Loucy (cell line): ENCODE data around the gene C1orf53.

Experiments
- H2AFZ ChIP-seq: fragments of 200-600 bp; sonication (generic); 2 replicates; pipeline ENCODE4 v1.6.0; 2016; ENCODE audit warnings: antibody characterized with exemption, mild to moderate bottlenecking, low read length, moderate library complexity
- H3F3A ChIP-seq: fragments of 200-600 bp; 2 replicates; pipeline ENCODE4 v1.6.0; 2016; ENCODE audit warnings: antibody characterized with exemption, low read depth, mild to moderate bottlenecking
- H3K27me3 ChIP-seq: fragments of 200-600 bp; sonication (generic); 2 replicates; pipeline ENCODE4 v1.6.1; 2014; ENCODE audit warnings: low read length, mild to moderate bottlenecking; ENCODE audit not compliant: insufficient read depth, poor library complexity, severe bottlenecking
- H3K36me3 ChIP-seq: fragments of 200-600 bp; sonication (generic); 2 replicates; pipeline ENCODE4 v1.6.1; 2016; ENCODE audit warnings: low read length; ENCODE audit not compliant: insufficient read depth
- H3K4me1 ChIP-seq: fragments of 200-600 bp; sonication (generic); 2 replicates; pipeline ENCODE4 v1.5.1; 2014; ENCODE audit warnings: low read length, mild to moderate bottlenecking; ENCODE audit not compliant: insufficient read depth, poor library complexity, severe bottlenecking
- H3K4me2 ChIP-seq: fragments of 200-600 bp; sonication (generic); 2 replicates; pipeline ENCODE4 v1.6.0; 2014; ENCODE audit warnings: antibody characterized with exemption, low read length, low read depth, mild to moderate bottlenecking; ENCODE audit not compliant: poor library complexity, severe bottlenecking
- H3K4me3 ChIP-seq: fragments of 200-600 bp; sonication (generic); 2 replicates; pipeline ENCODE4 v1.5.1; 2014; ENCODE audit warnings: low read length, mild to moderate bottlenecking, mixed read lengths; ENCODE audit not compliant: poor library complexity, severe bottlenecking
- H3K79me2 ChIP-seq: fragments of 200-600 bp; sonication (generic); 2 replicates; pipeline ENCODE4 v1.6.1; 2014; ENCODE audit warnings: low read length; ENCODE audit not compliant: insufficient read depth
- H3K9ac ChIP-seq: fragments of 200-600 bp; sonication (generic); 2 replicates; pipeline ENCODE4 v1.6.0; 2014; ENCODE audit warnings: mild to moderate bottlenecking, low read depth, low read length, moderate library complexity; ENCODE audit not compliant: poor library complexity, severe bottlenecking
- H3K9me2 ChIP-seq: fragments of 200-600 bp; sonication (generic); replicated peaks from 2 replicates; pipeline ENCODE4 v1.6.1; 2016; ENCODE audit warnings: low read depth, low read length, mixed read lengths
- H3K9me3 ChIP-seq: fragments of 200-600 bp; sonication (generic); 2 replicates; pipeline ENCODE4 v1.6.1; 2014; ENCODE audit warnings: mild to moderate bottlenecking, antibody characterized with exemption, low read length, low read depth; ENCODE audit not compliant: insufficient read depth
- H4K20me1 ChIP-seq: fragments of 200-600 bp; sonication (generic); 2 replicates; pipeline ENCODE4 v1.6.0; 2014; ENCODE audit warnings: antibody characterized with exemption, low read length, mild to moderate bottlenecking; ENCODE audit not compliant: insufficient read depth, poor library complexity, severe bottlenecking
- CTCF ChIP-seq: fragments of 200-600 bp; sonication (generic); conservative IDR thresholded peaks from 2 replicates; pipeline ENCODE4 v1.5.1; 2014; ENCODE audit warnings: mild to moderate bottlenecking, antibody characterized with exemption, low read length
- EZH2phosphoT487 ChIP-seq: fragments of 200-600 bp; IDR thresholded peaks from 2 replicates; pipeline ENCODE4 v1.6.1; 2018; ENCODE audit warnings: antibody characterized with exemption, mild to moderate bottlenecking, moderate library complexity, borderline replicate concordance

Gene C1orf53

DNA sequence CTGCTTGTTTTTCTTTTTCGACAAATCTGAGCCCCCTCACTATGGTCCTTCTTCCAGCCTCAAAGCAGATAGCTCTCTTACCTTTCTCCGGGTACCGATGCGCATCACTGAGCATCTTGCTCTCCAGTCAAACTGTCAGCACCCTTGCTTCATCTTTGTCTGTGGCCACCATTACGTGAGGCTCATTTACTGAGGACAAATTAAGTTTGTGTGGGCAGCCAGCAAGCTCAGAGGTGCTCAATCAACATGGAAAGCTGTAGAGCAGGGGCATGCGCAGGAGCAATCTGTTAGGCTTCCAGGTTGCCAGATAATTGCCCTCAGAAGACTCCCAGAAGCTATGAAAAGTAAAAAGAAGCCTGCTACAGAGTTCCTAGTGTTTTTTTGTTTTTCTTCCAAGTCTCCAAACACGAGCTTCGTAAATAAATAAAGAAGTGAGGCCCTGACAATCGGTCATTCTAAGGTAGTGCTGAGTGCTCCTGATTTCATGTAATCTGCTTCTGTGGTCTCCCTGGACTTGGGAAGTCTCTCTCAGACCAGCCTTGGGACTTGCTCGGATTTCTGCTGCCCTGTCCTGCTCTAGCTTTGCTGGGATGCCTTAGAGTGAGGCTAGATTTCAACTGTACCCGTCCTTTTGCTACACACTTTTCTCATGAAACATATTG, 1.8 kb downstream of the C1orf53 start:
- H3K36me3 ChIP-seq, result no peaks in the 10 kb centered on the region
- no peak overlapping the region for H3K4me3 ChIP-seq
- H4K20me1 ChIP-seq, result no peaks in the 10 kb centered on the region
- H3K4me1 ChIP-seq, result peaks cover 23% of the 10 kb centered on the region
- H3F3A ChIP-seq, result no peaks in the 10 kb centered on the region; the same call in 1 of the 2 replicates
- peak overlapping the region; percentile 90 for H3K4me2 ChIP-seq
- no peaks in the 10 kb centered on the region for H3K9me2 ChIP-seq
- no peak overlapping the region for H2AFZ ChIP-seq
- no peak for TF ChIP-seq EZH2phosphoT487
- H3K27me3 ChIP-seq, result no peaks in the 10 kb centered on the region
- no peaks in the 10 kb centered on the region for H3K9me3 ChIP-seq
- no peak overlapping the region for H3K9ac ChIP-seq
- peaks cover 7% of the 10 kb centered on the region; the same call in 1 of the 2 replicates for H3K79me2 ChIP-seq

GRCh38 chr1:197905699-197906351, 3.4 kb downstream of the C1orf53 start:
- H3K36me3 ChIP-seq, result no peaks in the 10 kb centered on the region
- no peak overlapping the region for H2AFZ ChIP-seq
- H3K4me1 ChIP-seq, result peaks cover 23% of the 10 kb centered on the region
- no peaks in the 10 kb centered on the region; the same call in 1 of the 2 replicates for H3F3A ChIP-seq
- no peak overlapping the region for H3K4me3 ChIP-seq
- no peak overlapping the region for H3K4me2 ChIP-seq
- H3K9me3 ChIP-seq, result no peaks in the 10 kb centered on the region
- no peaks in the 10 kb centered on the region for H3K9me2 ChIP-seq
- H3K9ac ChIP-seq, result no peak overlapping the region
- H4K20me1 ChIP-seq, result no peaks in the 10 kb centered on the region
- no peak for TF ChIP-seq EZH2phosphoT487
- no peak for TF ChIP-seq CTCF
- H3K79me2 ChIP-seq, result peaks cover 7% of the 10 kb centered on the region; the same call in 1 of the 2 replicates
- no peaks in the 10 kb centered on the region for H3K27me3 ChIP-seq

DNA sequence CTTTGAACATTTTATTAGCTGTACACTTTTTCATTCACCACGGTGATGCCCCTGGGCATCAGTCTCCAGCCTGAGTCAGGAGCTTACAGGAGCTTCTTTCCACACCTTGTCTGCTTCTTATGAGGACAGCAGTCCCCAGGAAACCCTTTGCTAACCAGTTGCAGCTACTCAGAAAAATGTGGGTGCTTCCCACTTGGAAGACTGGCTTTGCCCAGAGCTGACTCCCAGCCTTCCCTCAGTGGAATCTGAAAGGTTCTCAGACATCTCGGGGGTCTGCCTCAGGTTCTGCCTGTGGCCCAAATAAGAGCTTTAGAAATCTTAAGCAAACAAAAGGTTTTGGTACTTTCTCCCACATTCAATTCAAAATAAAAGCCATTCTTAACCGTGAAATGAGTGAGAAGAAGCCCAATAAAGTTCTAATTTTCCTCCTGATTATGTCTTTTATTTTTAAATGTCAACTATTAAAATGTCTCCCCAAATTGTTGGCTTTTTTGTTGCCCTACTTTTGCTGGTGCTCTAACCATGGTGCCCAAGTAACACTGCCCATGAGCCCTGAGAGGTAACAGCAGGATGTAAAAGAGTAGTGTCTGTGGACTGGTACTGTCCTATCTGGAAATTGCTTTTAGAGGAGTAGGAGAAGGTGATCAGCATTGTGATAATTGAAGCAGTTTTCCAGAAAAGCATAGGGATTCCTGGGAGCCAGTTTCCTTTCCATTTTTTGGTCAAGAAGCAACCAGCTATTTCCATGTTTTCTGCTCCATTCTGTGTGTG, 5.6 kb downstream of the C1orf53 start:
- Histone ChIP-seq H3K9me2 (no peaks in the 10 kb centered on the region), H2AFZ (peak overlapping the region; percentile 52), H3K4me3 (peak overlapping the region; percentile 64), H4K20me1 (no peaks in the 10 kb centered on the region), H3K36me3 (no peaks in the 10 kb centered on the region), H3K79me2 (no peaks in the 10 kb centered on the region), H3K9me3 (no peaks in the 10 kb centered on the region), H3F3A (no peaks in the 10 kb centered on the region; the same call in 1 of the 2 replicates), H3K4me1 (peaks cover 14% of the 10 kb centered on the region), H3K9ac (no peak overlapping the region), H3K27me3 (no peaks in the 10 kb centered on the region), H3K4me2 (peak overlapping the region; percentile 67)
- TF ChIP-seq EZH2phosphoT487 (no peak), CTCF (no peak)
